Body of pancreas (tissue), 4 donors: ENCODE data around the gene DAZAP1. TPM values are rescaled to one million over a fixed set of nuclear protein-coding genes. Genes with fewer than 3 reads are reported as not detected.

Source experiments
- ATAC-seq: fragments of 150-250 bp; one replicate; pipeline ENCODE4 v1.9.1; 2016
- DNase-seq, 4 donors: peaks; one replicate each; pipeline ENCODE4 v3.0.0-alpha.2; 2019
- H3K27ac ChIP-seq, 4 donors: fragments of 200-600 bp; sonication (generic); 1 replicate in 3 of 4; 2 replicates in 1 of 4; pipeline versions ENCODE4 v1.5.1 to v1.6.1; 2016 to 2019; ENCODE audit warnings: mild to moderate bottlenecking in 1 of 4, mixed read lengths in 1 of 4, moderate library complexity in 1 of 4
- H3K27me3 ChIP-seq, 2 donors: fragments of 200-600 bp; sonication (generic); one replicate each; pipeline ENCODE4 v1.6.0; 2016; ENCODE audit warnings: mild to moderate bottlenecking in 1 of 2
- H3K36me3 ChIP-seq, 2 donors: fragments of 200-600 bp; sonication (generic); replicated peaks in 1 of 2; 2 replicates each; pipeline ENCODE4 v1.5.1; 2016; ENCODE audit warnings: low read depth in 2 of 2; ENCODE audit not compliant: insufficient read depth in 1 of 2
- H3K4me1 ChIP-seq: fragments of 200-600 bp; sonication (generic); one replicate; pipeline ENCODE4 v1.6.0; 2016
- H3K4me3 ChIP-seq, 2 donors: fragments of 200-600 bp; sonication (generic); 1 replicate in 1 of 2; 2 replicates in 1 of 2; pipeline ENCODE4 v1.5.1; 2016 to 2019
- H3K9me3 ChIP-seq, 3 donors: fragments of 200-600 bp; sonication (generic); 1 replicate in 2 of 3; 2 replicates in 1 of 3; pipeline ENCODE4 v1.5.1; 2016
- POLR2A ChIP-seq, 3 donors: fragments of 450-650 bp; IDR thresholded peaks; one replicate each; pipeline ENCODE4 v1.6.1; 2016; ENCODE audit warnings: antibody characterized with exemption in 3 of 3, mild to moderate bottlenecking in 2 of 3
- WGBS, 2 donors: methylation state at CpG; one replicate each; pipeline ENCODE4 v1.1.5; 2017; 5-methylcytosine and 5-hydroxymethylcytosine counted together
- intact Hi-C: fragments of 100-400 bp; cut with DNase I; formaldehyde crosslinking; loops from one replicate; pipeline ENCODE4 v1.15.1; 2023
- total RNA-seq, 2 donors: library from RNA; depleted of rRNA; stranded (reverse); fragments of >200 nt; gene quantifications; one replicate each; pipeline ENCODE4 v1.1.0, GENCODE V29; 2016
- TF ChIP-seq, protein P1 (sequence below), 7 experiments: fragments of 450-650 bp in 4 of 7; fragments of 200-600 bp in 3 of 7; sonication (generic) in 3 of 7; IDR thresholded peaks; one replicate each; pipeline ENCODE4 v1.5.1; 2016 to 2019; ENCODE audit warnings: antibody characterized with exemption in 7 of 7

Gene DAZAP1
- total RNA-seq, 2 donors from 2014 or later = 25.4 to 63.3 TPM

DNA sequence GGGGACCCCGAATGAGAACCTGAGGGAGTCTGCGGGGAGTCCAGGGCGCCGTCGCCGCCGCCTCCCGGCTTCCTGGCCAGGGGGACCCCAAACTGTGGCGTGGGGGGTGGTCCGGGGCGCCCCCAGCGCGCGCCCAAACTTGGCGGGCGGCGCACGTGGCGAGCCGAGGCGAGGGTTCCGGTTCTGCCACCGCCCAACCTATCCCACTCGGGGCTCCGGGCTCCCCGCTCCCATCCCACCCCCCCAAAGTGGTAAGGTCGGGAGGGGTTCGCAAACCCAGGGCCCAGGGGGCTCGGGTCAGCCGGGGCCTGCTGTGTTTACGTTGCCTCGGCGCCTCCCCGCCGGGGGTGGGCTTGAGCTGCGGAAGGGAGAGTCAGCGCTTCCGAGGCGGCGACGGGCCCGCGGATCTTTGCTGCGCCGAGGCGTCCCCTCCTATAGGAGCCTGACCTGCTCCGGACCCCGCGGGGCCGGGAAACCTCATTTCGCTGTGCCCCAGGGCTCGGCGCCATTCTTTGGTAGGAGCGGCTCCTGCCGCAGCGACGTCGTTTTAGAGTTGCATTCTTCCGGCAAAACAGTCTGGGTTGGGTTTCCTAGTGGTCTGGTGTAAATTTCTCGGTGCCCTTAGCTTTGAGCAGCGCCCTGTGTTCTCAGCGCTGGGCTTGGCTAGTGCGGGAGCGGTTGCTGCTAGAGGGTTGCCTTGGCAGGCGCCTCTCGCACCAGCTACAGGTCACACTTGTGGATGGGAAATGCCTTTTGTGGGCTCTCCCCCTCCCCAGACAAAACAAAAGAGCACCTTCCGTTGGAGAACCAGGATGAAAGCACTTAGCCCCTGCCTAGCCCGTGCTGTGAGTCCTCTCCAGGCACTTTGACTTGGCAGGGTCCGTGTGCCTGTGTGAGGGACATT, 1.2 kb downstream of the DAZAP1 start:
- intact Hi-C loops = loop anchor here (5.0 kb wide), 1 partner anchor 136 kb away; no protein-coding TSS in a partner anchor
- DNase-seq = peak; percentile 49 to 59 (median 52)
- Histone ChIP-seq H3K4me1 (peaks cover 62% of the 10 kb centered on the region), H3K27ac (peak overlapping the region; percentile 93 to 95 (median 94)), H3K9me3 (no peaks in the 10 kb centered on the region), H3K36me3 (no peaks in the 10 kb centered on the region), H3K27me3 (no peaks in the 10 kb centered on the region), H3K4me3 (peak overlapping the region; percentile 67 to 90)
- 0% methylated on average over 18 to 69 of the region's 69 CpGs for WGBS, 2 donors
- TF ChIP-seq, protein P1, sequence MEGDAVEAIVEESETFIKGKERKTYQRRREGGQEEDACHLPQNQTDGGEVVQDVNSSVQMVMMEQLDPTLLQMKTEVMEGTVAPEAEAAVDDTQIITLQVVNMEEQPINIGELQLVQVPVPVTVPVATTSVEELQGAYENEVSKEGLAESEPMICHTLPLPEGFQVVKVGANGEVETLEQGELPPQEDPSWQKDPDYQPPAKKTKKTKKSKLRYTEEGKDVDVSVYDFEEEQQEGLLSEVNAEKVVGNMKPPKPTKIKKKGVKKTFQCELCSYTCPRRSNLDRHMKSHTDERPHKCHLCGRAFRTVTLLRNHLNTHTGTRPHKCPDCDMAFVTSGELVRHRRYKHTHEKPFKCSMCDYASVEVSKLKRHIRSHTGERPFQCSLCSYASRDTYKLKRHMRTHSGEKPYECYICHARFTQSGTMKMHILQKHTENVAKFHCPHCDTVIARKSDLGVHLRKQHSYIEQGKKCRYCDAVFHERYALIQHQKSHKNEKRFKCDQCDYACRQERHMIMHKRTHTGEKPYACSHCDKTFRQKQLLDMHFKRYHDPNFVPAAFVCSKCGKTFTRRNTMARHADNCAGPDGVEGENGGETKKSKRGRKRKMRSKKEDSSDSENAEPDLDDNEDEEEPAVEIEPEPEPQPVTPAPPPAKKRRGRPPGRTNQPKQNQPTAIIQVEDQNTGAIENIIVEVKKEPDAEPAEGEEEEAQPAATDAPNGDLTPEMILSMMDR (IDR thresholded peaks at IDR 0.05) = peak in 1 of 7 experiments; percentile 10
- TF ChIP-seq POLR2A (IDR thresholded peaks at IDR 0.05) = peak in 2 of 3 donors; percentile 58 to 60
- no peak for ATAC-seq

DNA sequence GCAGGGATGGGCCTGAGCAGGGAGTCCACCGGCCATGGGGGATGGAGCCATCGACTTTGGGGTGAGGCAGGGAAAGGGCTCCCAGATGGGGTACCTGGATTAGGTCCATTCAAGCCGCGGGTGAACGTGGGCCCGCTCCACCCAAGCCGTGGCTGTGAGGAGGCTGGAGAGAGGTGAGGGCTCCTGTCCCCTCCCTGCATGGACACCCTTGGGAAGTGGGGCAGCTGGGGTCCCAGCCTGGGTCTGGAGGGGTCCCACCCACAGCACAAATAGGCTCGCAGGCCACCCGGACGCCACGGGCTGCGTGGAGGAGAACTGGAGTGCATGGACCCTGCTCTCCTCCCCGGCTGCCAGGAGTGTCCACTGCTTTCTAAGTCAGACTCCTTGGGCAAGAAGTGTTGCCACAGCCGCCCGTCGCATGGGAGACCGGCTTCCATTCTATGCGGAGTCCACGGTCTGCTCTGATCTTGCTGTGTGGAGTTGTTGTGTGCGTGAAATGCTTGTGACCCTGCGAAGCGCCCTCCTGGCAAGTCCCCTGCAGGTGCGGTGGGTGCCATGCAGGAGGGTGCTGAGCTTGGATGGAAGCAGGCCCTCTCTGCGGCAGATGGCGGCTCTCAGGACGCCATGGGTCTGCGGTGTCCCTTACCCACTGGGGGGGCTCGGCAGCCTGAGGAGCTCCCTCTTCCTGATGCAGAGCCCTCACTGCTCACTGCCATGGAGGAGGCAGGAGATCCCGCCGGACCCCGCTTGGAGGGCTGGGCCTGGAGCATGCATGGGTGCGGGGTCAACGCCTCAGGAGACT, 2.0 kb downstream of the DAZAP1 start:
- H3K4me1 ChIP-seq = peaks cover 71% of the 10 kb centered on the region
- H3K27me3 ChIP-seq = no peaks in the 10 kb centered on the region
- DNase-seq (no peak), ATAC-seq (no peak)
- 12 to 43% methylated on average over 5 to 33 of the region's 33 CpGs for WGBS, 2 donors
- H3K36me3 ChIP-seq = no peaks in the 10 kb centered on the region
- peak overlapping the region; percentile 93 to 95 (median 94) for H3K27ac ChIP-seq
- TF ChIP-seq POLR2A (IDR thresholded peaks at IDR 0.05) = no peak
- TF ChIP-seq, protein P1 (IDR thresholded peaks at IDR 0.05) = no peak
- intact Hi-C loops = loop anchor here (5.0 kb wide), 1 partner anchor 137 kb away; no protein-coding TSS in a partner anchor
- H3K9me3 ChIP-seq = no peaks in the 10 kb centered on the region
- peak overlapping the region in 1 of 2 donors; percentile 90 for H3K4me3 ChIP-seq

DNA sequence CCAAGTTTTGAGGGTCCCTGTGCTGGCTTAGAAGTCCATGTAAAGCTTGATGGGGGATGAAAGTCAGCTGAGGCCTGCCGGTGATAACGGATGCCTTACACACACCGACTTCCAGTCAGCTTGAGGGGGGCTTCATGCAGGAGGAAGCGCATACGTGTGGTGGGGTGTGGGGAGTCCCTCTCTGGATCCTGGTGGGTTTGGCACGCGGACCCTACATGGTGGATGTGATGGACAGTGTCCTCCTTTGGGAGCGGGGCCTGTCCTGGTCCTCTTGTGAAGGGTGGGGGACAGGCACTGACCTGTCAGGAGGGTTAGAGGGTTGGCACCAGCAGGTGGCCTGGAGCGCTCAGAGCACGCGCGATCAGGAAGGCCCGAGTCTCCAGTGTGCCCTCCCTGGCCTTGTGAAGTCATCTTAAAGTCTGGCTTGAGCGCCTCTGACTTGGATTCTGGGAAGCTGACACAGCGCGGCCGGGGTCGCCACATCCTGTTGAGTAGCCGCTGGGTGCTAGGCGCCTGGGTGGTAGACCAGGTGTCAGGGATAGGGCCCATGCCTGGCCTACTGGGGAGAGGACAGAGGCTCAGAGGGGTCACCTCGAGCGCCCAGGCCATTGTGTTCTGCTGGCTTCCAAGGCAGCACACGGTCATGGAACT, 2.9 kb downstream of the DAZAP1 start:
- no peaks in the 10 kb centered on the region for H3K9me3 ChIP-seq
- H3K36me3 ChIP-seq = no peaks in the 10 kb centered on the region
- TF ChIP-seq, protein P1 (IDR thresholded peaks at IDR 0.05) = no peak
- no peak for TF ChIP-seq POLR2A (IDR thresholded peaks at IDR 0.05)
- ATAC-seq (no peak), DNase-seq (peak; percentile 51 to 67 (median 60))
- H3K27me3 ChIP-seq = no peaks in the 10 kb centered on the region
- H3K4me1 ChIP-seq = peaks cover 78% of the 10 kb centered on the region
- no peak overlapping the region for H3K4me3 ChIP-seq
- intact Hi-C loops = no loop called here
- 78 to 79% methylated on average over 9 to 21 of the region's 23 CpGs for WGBS, 2 donors
- peak overlapping the region; percentile 16 to 95 (median 94) for H3K27ac ChIP-seq

DNA sequence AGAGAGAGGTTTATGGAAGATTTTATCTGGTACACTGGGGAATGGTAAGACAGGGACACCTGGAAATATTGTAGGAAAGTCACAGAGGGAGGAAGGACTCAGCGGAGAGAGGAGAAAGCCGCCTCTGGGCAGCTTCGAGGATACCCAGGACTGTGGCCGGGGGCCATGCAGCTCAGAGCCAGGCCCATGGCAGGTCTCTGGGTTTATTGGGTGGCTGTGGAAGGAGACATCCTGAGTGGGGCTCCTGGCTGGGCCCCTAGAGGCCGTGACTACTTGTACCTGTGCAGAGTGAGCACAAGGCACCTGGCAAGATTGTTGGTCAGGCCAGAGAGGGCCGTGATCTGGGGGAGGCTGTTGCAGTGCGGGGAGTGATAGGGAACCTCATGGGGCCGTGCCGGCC, 3.4 kb downstream of the DAZAP1 start:
- Histone ChIP-seq H3K9me3 (no peaks in the 10 kb centered on the region), H3K27ac (peak overlapping the region; percentile 16 to 95 (median 94)), H3K4me1 (peaks cover 83% of the 10 kb centered on the region), H3K36me3 (no peaks in the 10 kb centered on the region), H3K4me3 (no peak overlapping the region), H3K27me3 (no peaks in the 10 kb centered on the region)
- DNase-seq = no peak
- TF ChIP-seq POLR2A (IDR thresholded peaks at IDR 0.05) = no peak
- TF ChIP-seq, protein P1 (IDR thresholded peaks at IDR 0.05) = no peak
- WGBS, 2 donors = 60 to 63% methylated on average over 5 to 9 of the region's 9 CpGs
- no peak for ATAC-seq
- intact Hi-C loops = no loop called here
